Neural progenitor cell (in vitro differentiated cells): ENCODE results near the gene C8G. TPM values are rescaled to one million over a fixed set of nuclear protein-coding genes. Genes with fewer than 3 reads are reported as not detected.

Experiments used
- DNase-seq: peaks from one replicate; pipeline ENCODE4 v3.0.0-alpha.2; 2016; ENCODE audit warnings: low spot score
- H2AFZ ChIP-seq: fragments of 200-600 bp; sonication (generic); replicated peaks from 2 replicates; pipeline ENCODE4 v1.6.1; 2016; ENCODE audit warnings: antibody characterized with exemption
- H3F3A ChIP-seq: fragments of 200-600 bp; sonication (generic); 2 replicates; pipeline ENCODE4 v1.6.1; 2016; ENCODE audit warnings: antibody characterized with exemption, low read depth
- H3K27ac ChIP-seq: fragments of 200-600 bp; sonication (generic); 2 replicates; pipeline ENCODE4 v1.5.1; 2016; ENCODE audit warnings: mild to moderate bottlenecking
- H3K27me3 ChIP-seq: fragments of 200-600 bp; sonication (generic); 2 replicates; pipeline ENCODE4 v1.6.1; 2016; ENCODE audit warnings: mild to moderate bottlenecking, moderate library complexity
- H3K36me3 ChIP-seq: fragments of 200-600 bp; sonication (generic); 2 replicates; pipeline ENCODE4 v1.5.1; 2016
- H3K4me1 ChIP-seq: fragments of 200-600 bp; sonication (generic); 2 replicates; pipeline ENCODE4 v1.6.1; 2016; ENCODE audit warnings: mixed run types
- H3K4me2 ChIP-seq: fragments of 200-600 bp; sonication (generic); 2 replicates; pipeline ENCODE4 v1.6.1; 2016
- H3K4me3 ChIP-seq: fragments of 200-600 bp; sonication (generic); 2 replicates; pipeline ENCODE4 v1.5.1; 2016
- H3K79me2 ChIP-seq: fragments of 200-600 bp; sonication (generic); 2 replicates; pipeline ENCODE4 v1.6.1; 2016; ENCODE audit warnings: low read depth
- H3K9ac ChIP-seq: fragments of 200-600 bp; sonication (generic); 2 replicates; pipeline ENCODE4 v1.6.1; 2016
- H3K9me3 ChIP-seq: fragments of 200-600 bp; sonication (generic); 2 replicates; pipeline ENCODE4 v1.5.1; 2016; ENCODE audit warnings: low read depth
- H4K20me1 ChIP-seq: fragments of 200-600 bp; sonication (generic); 2 replicates; pipeline ENCODE4 v1.6.1; 2016; ENCODE audit warnings: low read depth
- H3K27ac Mint-ChIP-seq: 3 replicates; pipeline ENCODE4 v1.8.0; 2021; ENCODE audit warnings: mixed read lengths
- H3K27me3 Mint-ChIP-seq: 2 replicates; pipeline ENCODE4 v1.8.0; 2022; ENCODE audit warnings: low read depth, mild to moderate bottlenecking, inconsistent platforms, moderate library complexity, mixed read lengths; ENCODE audit not compliant: insufficient read depth
- H3K36me3 Mint-ChIP-seq: 3 replicates; pipeline ENCODE4 v1.8.0; 2021; ENCODE audit warnings: mixed read lengths
- H3K4me1 Mint-ChIP-seq: 3 replicates; pipeline ENCODE4 v1.8.0; 2021; ENCODE audit warnings: mixed read lengths
- H3K4me3 Mint-ChIP-seq: 3 replicates; pipeline ENCODE4 v1.8.0; 2021; ENCODE audit warnings: mild to moderate bottlenecking, moderate library complexity, mixed read lengths
- H3K9me3 Mint-ChIP-seq: 3 replicates; pipeline ENCODE4 v1.8.0; 2020; ENCODE audit warnings: mixed read lengths
- EZH2 ChIP-seq: fragments of 200-600 bp; sonication (generic); IDR thresholded peaks from 2 replicates; pipeline ENCODE4 v1.6.1; 2017; ENCODE audit warnings: antibody characterized with exemption, mild to moderate bottlenecking, moderate library complexity
- EZH2phosphoT487 ChIP-seq: fragments of 200-600 bp; sonication (generic); IDR thresholded peaks from 2 replicates; pipeline ENCODE4 v1.6.1; 2017; ENCODE audit warnings: antibody characterized with exemption
- total RNA-seq: library from RNA; depleted of rRNA; stranded (reverse); fragments of >200 nt; gene quantifications from 2 replicates; pipeline ENCODE4 v1.2.3, GENCODE V29; 2015; ENCODE audit warnings: low replicate concordance
- TF ChIP-seq, protein P1 (sequence below): fragments of 200-600 bp; sonication (generic); IDR thresholded peaks from 2 replicates; pipeline ENCODE4 v1.5.1; 2017; ENCODE audit warnings: antibody characterized with exemption, mild to moderate bottlenecking

Gene C8G
- total RNA-seq, 1 donor from 2014 or later: not detected

DNA sequence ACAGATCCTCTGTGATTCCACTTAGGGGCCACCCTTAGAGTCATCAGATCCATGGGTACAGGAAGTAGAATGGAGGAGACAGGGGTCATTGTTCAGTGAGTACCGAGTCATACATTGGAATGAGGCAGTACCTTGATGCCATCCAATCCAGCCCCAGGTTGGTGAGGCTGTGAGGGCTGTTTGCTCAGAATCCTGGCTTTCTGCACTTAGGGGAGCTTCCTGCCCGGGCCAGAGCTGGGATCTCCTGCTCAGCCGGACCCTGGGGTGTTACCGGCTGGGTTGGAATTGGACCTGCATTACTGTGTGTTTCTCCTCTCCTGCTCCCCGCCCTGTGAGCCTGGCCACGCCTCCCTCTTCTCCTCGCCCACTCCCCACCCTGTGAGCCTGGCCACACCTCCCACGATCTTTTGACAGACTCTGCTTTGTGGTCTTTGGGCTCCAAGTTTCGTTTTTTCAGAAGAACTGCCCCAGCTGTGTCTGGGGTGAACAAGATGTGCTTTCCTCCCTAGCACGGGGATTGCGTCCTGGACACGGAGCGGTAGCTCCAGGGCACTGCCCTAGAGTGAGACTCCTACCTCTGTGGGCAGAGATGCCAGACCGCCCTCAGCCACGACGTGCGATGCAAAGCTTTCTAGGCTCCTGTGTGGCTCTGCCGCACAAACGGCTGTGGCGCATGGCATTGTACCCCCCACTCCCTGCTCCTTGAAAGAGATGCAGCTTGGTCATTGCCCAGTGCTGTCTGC, 43.4 kb upstream of the C8G start:
- Histone ChIP-seq H3K27me3 (no peaks in the 10 kb centered on the region), H4K20me1 (peaks cover 24% of the 10 kb centered on the region), H3K27ac (no peak overlapping the region), H3F3A (no peaks in the 10 kb centered on the region), H2AFZ (no peak overlapping the region), H3K9ac (no peak overlapping the region), H3K4me2 (no peak overlapping the region), H3K79me2 (peaks cover 7% of the 10 kb centered on the region), H3K9me3 (no peaks in the 10 kb centered on the region), H3K4me3 (no peak overlapping the region), H3K36me3 (peaks cover 3% of the 10 kb centered on the region), H3K4me1 (no peaks in the 10 kb centered on the region)
- no peak for DNase-seq
- Mint-ChIP-seq H3K4me1 (no peaks in the 10 kb centered on the region), H3K4me3 (no peak overlapping the region), H3K27me3 (peaks cover 7% of the 10 kb centered on the region), H3K36me3 (peaks cover 20% of the 10 kb centered on the region), H3K27ac (no peak overlapping the region), H3K9me3 (no peaks in the 10 kb centered on the region)
- TF ChIP-seq EZH2 (no peak), EZH2phosphoT487 (no peak)
- TF ChIP-seq, protein P1, sequence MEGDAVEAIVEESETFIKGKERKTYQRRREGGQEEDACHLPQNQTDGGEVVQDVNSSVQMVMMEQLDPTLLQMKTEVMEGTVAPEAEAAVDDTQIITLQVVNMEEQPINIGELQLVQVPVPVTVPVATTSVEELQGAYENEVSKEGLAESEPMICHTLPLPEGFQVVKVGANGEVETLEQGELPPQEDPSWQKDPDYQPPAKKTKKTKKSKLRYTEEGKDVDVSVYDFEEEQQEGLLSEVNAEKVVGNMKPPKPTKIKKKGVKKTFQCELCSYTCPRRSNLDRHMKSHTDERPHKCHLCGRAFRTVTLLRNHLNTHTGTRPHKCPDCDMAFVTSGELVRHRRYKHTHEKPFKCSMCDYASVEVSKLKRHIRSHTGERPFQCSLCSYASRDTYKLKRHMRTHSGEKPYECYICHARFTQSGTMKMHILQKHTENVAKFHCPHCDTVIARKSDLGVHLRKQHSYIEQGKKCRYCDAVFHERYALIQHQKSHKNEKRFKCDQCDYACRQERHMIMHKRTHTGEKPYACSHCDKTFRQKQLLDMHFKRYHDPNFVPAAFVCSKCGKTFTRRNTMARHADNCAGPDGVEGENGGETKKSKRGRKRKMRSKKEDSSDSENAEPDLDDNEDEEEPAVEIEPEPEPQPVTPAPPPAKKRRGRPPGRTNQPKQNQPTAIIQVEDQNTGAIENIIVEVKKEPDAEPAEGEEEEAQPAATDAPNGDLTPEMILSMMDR: no peak

DNA sequence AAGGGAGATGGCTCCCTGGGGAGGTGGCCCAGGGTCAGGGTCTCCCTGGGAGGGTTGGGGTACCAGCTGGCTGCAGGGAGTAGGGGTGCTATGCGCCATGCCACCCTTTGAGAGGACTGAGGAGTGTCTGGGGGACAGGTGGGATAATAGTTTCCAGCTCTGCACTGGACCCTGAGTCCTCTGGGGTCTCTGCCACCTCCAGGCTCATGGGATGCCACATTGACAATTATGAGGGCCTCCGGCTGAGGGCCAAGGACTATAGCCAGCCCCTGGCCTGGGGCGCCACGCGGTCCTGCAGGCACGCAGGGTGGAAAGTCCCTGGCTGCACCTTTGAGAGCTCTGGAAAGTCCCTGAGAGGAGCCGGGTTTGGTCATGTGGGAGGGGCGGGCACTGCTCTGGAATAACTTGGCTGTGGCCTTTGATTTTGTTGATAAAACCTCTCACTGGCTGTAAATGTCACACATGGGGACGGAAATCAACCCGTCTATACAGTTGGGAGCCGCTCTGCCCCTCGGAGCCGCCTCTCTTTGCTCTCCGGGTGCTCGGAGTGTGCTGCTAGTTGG, 42.7 kb upstream of the C8G start:
- Histone ChIP-seq H4K20me1 (peaks cover 18% of the 10 kb centered on the region), H3K9me3 (no peaks in the 10 kb centered on the region), H3K4me1 (no peaks in the 10 kb centered on the region), H3K27me3 (no peaks in the 10 kb centered on the region), H3K36me3 (peaks cover 3% of the 10 kb centered on the region), H3K79me2 (peaks cover 2% of the 10 kb centered on the region), H3K4me3 (no peak overlapping the region), H3K4me2 (no peak overlapping the region), H3K27ac (no peak overlapping the region), H3K9ac (no peak overlapping the region), H3F3A (no peaks in the 10 kb centered on the region), H2AFZ (no peak overlapping the region)
- Mint-ChIP-seq H3K4me3 (no peak overlapping the region), H3K27me3 (peaks cover 3% of the 10 kb centered on the region), H3K9me3 (no peaks in the 10 kb centered on the region), H3K4me1 (no peaks in the 10 kb centered on the region), H3K36me3 (peaks cover 20% of the 10 kb centered on the region), H3K27ac (no peak overlapping the region)
- TF ChIP-seq EZH2phosphoT487 (no peak), EZH2 (no peak)
- TF ChIP-seq, protein P1: no peak
- no peak for DNase-seq

DNA sequence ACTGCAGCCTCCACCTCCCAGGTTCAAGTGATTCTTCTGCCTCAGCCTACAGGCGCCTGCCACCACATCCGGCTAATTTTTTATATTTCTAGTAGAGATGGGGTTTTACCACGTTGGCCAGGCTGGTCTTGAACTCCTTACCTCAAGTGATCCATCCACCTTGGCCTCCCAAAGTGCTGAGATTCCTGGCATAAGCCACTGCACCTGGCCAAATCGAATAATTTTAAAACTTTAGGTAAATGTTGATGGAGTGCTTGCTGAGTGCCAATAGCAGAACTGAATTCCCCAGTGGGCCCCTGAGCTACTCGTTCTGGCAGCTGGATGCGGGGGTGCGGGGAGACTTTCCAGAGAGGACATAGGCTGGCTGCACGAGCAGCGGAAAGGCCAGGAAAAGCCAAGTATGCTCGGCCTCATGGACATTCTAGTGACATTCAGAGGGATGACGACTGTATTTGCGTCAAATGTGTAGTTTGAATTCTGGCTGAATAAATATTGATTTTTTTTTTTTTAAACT, 41.9 kb upstream of the C8G start:
- Mint-ChIP-seq H3K9me3 (no peaks in the 10 kb centered on the region), H3K36me3 (peaks cover 20% of the 10 kb centered on the region), H3K4me3 (no peak overlapping the region), H3K4me1 (no peaks in the 10 kb centered on the region), H3K27me3 (peaks cover 3% of the 10 kb centered on the region), H3K27ac (no peak overlapping the region)
- Histone ChIP-seq H3K4me1 (no peaks in the 10 kb centered on the region), H3K79me2 (no peaks in the 10 kb centered on the region), H3K36me3 (peaks cover 3% of the 10 kb centered on the region), H3K4me2 (no peak overlapping the region), H4K20me1 (peaks cover 11% of the 10 kb centered on the region), H3K4me3 (no peak overlapping the region), H3K27me3 (no peaks in the 10 kb centered on the region), H3K9me3 (no peaks in the 10 kb centered on the region), H3K27ac (no peak overlapping the region), H3K9ac (no peak overlapping the region), H3F3A (no peaks in the 10 kb centered on the region), H2AFZ (no peak overlapping the region)
- TF ChIP-seq EZH2phosphoT487 (no peak), EZH2 (no peak)
- TF ChIP-seq, protein P1: no peak
- no peak for DNase-seq
